ENCODE measurements around the gene UBE2Q1.
A peak's percentile ranks its signal among the peaks of the same experiment; 100 is the strongest.
"Not testable (repeated sequence)": the region's sequence is repeated elsewhere in the genome, so short reads cannot be mapped to it uniquely, and the experiment has no call there.

The UBE2Q1 gene

GRCh38 chr1:154557248-154557938 is 1.1 kb downstream of the UBE2Q1 start:
- intact Hi-C loops (cut with DNase I) = loop anchor here (5.0 kb wide), 5 partner anchors 50 to 380 kb away; partner anchors contain the start of genes ADAR, KCNN3, PMVK and UBAP2L
- no peak for DNase-seq

DNA sequence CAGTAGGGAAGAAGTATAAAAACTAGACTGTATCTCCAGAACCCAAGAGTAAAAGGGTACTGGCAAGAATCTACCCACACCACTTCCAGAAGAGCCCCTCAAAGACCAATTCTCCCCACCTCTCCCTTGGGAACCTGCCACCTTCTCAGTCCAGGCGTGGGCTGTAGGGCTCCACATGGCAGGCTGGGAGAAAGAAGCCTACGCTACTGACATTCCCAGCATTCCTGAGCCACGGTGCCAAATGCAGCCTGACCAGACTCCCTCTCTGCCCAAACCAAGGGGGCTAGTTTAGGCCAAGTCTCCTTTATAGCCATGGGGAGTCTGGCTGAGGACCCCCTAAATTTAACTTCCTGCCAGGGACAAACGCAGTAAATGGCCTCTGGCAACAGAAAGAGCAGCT is 2.0 kb downstream of the UBE2Q1 start:
- no peak for DNase-seq
- intact Hi-C loops (cut with DNase I) = loop anchor here (5.0 kb wide), 5 partner anchors 51 to 381 kb away; partner anchors contain the start of genes ADAR, KCNN3, PMVK and UBAP2L

DNA sequence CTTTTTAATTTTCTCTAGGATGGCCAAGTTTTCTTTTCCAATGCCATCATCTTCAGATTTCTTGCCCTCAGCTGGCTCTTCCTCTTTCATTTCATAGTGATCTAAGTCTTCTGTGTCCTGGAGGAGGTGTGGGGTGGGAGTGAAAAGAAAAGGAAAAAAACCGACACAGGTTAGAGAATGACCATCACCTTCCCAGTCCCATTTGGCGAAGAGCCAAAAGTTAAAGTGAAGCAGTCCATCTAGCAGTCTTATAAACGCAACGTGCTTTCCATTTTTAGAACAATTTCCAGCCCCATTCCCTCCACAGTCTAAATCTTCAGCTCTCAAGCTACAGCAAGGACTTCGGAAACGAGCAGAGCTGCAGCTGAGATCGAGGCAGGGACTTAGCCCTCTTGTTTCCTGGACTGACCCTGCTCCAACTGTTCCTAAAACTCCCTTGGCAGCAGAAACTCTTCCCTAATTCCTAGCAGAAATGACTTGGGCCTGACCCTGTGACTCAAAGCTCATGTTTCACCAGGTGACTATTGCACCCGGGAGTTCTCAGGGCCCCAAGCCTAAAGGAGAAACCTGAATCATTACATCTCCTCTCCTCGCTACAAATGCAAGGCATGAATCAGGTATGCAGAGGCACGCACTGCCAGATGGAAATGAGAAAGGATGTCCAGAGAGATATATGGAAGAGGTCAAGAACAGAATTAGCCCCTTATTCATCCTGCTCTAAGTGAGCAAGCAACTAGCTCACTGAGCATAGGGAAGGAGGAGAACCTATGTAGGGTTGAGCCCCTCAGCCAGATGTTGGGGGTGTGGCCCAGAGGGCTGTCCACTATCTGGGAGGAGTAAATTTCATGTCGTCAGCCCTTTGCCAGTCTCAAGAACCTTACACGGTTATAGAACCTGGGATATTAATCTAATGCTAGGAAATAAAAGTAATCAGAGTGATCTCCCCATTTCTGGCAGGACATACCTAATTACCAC is 5.1 kb downstream of the UBE2Q1 start:
- intact Hi-C loops (cut with DNase I) = no loop called here
- no peak for DNase-seq

DNA sequence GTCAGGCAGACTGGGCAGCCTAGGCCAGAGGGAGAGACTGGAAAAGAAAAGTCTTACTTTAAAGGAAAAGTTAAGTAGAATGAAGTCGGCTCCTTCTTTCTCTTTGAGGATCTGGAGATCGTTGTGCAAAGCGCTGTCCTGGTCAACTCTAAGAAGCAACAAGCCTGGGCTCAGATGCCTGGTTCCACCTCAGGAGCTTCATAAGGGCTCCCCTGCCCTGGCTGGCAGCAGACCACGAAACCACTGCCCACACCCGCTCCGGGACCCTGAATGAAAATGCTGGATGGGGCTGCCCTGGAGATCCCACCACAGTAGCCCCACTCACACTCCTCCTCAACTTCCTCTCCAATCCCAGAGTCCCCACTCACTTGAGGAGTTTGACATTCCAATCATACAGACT is 6.4 kb downstream of the UBE2Q1 start:
- intact Hi-C loops (cut with DNase I) = no loop called here
- DNase-seq = no peak

DNA sequence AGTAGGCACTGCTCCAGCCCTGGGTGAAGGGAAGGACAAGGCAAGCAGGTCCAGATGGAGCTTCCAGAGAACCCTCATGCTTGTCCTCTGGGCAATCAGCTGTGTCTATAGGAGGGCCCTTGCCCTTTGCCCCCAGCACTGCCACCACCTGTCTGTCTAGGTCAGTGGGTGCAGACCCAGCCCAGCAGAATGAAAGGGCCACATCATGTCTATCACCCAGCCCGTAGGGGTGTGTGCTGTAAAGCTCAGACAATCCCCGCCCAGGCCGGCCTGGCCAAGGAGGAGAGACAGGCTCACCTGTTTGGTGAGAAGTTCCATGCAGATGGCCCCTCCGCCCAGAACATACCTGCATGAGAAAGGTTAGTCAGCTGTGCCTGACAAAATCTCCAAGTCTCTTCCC is 7.0 kb downstream of the UBE2Q1 start:
- intact Hi-C loops (cut with DNase I) = no loop called here
- DNase-seq = no peak

GRCh38 chr1:154550657-154551056 is 7.8 kb downstream of the UBE2Q1 start:
- intact Hi-C loops (cut with DNase I) = no loop called here
- DNase-seq = no peak

GRCh38 chr1:154550070-154550469 is 8.4 kb downstream of the UBE2Q1 start:
- intact Hi-C loops (cut with DNase I) = no loop called here
- DNase-seq = no peak

DNA sequence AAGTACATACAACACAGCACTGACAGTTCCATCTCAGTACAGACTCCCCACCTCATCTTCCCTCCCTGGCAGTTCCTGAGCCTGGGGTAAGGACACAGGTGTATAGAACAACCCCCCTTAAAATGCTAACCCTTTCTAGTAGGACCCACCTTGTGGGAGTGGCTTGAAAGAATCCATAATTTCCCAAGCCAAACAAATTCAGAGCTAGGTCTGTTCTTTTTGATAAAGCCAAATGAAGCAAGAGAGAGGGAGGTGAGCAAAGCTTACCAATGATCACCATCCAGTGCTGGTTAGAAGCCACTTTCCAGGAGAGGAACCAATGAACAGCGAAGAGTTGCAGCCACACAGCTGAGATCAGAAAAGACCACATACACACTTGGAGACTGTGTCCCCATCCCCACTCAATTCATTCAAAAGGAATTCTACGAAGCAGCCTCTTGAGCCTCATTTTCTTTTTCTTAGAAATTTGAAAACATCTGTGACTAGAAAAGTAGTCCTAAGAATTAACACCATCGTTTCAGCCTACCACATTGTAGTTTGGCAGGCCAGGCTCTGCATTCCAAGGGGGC is 9.2 kb downstream of the UBE2Q1 start:
- DNase-seq = no peak
- intact Hi-C loops (cut with DNase I) = loop anchor here (5.0 kb wide), 1 partner anchor 67 kb away; no protein-coding TSS in a partner anchor

DNA sequence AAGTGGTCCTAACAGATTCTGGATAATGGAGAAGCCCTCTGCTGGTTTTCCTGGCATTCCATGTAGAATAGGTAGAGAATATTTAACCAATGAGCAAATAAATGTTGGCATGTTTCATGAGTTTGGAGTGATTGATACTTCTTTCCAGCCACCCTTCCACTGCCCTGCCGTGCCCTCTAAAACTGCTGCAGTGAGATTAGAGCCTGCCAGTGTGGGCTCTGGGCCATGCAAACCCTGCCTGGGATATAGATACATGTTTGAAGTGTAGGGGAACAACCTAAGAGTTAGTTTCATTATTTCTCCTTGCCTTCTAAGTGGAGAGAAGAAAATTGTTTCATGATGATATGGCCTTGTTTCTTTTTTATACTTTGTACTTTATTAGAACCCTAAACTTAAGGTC is 10.4 kb downstream of the UBE2Q1 start:
- no peak for DNase-seq
- intact Hi-C loops (cut with DNase I) = loop anchor here (5.0 kb wide), 1 partner anchor 66 kb away; no protein-coding TSS in a partner anchor

DNA sequence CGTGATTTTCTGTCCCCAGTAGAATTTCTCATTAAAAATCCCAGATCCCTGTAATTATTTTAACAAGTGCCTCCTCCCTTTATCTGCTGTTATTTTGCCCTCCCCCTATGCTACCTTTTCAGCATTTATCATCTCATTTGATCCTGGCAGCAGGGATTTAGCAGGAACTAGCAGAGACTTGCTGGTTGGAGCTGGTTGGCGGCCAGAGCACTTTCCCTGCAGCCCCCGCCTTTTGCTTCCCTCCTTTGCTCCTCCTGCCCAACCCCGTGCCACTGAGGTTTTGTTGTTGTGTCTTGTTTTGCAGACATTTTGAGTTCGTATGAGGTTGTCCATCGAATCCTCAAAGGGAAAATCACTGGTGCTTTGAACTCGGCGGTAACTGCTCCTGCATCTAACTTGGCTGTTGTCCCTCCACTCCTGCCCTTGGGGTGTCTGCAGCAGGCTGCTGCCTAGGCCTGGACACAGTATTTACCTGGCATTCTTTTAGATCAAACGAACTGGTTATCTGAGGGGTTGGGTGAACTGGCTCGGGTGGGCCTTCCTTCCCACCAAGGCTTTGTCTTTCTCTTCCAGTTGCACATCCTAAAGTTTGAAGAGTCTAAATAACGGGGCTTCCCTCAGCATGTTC is 11.2 kb downstream of the UBE2Q1 start:
- DNase-seq = no peak
- intact Hi-C loops (cut with DNase I) = loop anchor here (5.0 kb wide), 1 partner anchor 65 kb away; no protein-coding TSS in a partner anchor

DNA sequence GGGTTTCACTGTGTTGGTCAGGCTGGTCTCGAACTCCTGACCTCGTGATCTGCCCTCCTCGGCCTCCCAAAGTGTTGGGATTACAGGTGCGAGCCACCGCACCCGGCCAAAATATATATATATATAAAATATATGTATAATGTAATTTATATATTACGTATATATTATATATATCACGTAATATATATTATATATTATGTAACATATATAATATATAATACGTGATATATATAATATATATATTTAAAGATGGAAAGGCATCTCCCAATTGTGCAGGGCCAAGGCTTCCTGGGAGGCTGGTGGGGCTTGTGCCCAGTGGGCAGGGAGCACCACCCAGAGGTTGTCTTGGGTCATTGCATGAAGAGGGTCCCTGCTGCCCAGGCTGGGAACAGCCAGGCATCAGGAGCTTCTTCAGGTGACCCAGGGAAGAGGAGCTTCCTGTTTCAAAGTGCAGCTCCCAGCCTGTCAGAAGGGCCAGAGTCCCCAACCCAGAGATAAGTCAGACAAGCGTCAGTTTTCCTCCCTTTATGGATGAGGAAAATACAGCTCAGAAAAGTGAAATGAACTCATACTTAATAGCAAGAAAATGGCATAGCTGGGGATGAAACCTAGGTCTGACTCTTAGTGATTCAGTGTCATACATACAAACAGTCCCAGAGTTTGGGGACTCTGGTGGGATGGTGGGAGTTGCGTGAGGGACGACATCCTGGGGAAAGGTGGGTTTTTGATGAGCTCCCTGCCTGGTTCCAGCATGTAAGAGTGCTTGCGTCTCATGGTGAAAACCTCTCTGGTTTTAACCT is 12.0 kb downstream of the UBE2Q1 start:
- intact Hi-C loops (cut with DNase I) = loop anchor here (5.0 kb wide), 1 partner anchor 64 kb away; no protein-coding TSS in a partner anchor

GRCh38 chr1:154541231-154541630 is 17.2 kb downstream of the UBE2Q1 start:
- intact Hi-C loops (cut with DNase I) = no loop called here
- no peak for DNase-seq

More for the DNA sequence above, 12.0 kb downstream of the UBE2Q1 start:
- peak; percentile 29 to 82 (median 62) for DNase-seq

- intact Hi-C loops (cut with DNase I) = no loop called here
- no peak for DNase-seq
Measured at GRCh38 chr1:154539486-154540483, 18.7 kb downstream of the UBE2Q1 start.

DNA sequence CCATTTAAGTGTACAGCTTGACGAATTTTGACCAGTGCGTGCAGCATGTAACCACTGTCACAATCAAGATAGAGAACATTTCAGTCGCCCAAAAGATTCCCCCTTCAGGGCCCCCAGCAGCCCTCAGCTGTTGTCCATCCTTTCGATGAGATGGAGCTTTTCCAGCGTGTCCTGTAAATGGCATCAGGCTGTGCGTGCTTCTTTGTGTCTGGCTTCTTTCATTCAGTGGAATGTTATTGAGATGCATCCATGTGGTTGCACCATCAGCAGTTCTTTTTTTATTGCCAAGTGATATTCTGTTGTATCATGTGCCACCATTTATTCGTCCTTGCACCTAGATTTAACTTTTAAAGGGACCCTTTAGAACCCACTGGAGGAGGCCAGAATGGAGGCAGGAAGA is 21.9 kb downstream of the UBE2Q1 start:
- intact Hi-C loops (cut with DNase I) = no loop called here

DNA sequence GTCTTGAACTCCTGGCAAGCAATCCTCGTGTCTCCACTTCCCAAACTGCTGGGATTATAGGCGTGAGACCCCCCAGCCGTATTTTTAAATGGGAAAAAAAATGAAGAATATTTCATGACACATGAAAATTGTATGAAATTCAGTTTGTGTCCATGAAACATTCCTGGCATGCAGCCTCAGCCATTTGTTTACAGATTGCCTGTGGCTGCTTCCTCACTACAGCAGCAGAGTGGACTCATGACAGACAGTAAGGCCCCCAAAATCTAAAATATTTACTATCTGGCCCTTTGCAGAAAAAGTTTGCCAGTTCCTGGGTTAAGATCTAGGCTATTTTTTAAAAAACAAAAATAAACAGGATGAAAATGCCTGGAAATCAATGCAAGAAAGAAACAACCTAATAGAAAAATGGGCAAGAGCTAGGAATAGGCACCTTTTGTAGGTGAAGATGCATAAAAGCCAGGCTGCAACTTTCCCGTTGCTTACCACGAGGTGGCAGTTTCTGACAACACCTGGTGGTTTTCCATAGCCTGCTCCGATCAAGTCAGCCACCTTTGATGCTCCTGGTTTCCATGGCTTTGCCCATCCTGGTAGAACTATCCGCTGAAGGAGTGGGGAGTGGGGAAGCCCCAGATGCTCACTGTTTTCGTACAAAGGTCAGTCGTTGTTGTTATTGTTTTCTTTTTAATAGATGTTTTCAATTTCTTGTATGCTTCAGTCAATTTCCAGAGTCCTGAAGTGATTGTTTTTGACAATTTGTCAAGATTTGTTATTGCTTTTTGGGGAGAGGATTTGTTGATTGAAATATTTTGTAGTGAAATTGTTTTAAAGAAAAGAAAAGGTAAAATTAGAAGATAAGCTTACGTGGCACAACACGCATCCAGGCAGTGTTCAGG is 24.3 kb downstream of the UBE2Q1 start:
- intact Hi-C loops (cut with DNase I) = no loop called here
- peak in 2 of 42 donors; percentile 24 to 47 for DNase-seq

More for the DNA sequence above, 21.9 kb downstream of the UBE2Q1 start:
- no peak for DNase-seq

DNA sequence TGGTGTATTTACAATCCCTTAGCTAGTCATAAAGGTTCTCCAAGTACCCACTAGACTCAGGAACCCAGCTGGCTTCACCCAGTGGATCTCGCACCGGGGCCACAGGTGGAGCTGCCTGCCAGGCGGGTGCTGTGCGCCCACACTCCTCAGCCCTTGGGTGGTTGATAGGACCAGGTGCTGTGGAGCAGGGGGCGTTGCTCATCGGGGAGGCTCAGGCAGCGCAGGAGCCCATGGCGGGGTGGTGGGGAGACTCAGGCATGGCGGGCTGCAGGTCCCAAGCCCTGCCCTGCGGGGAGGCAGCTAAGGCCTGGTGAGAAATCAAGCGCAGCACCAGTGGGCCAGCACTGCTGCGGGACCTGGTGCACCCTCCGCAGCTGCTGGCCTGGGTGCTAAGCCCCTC is 26.5 kb downstream of the UBE2Q1 start:
- intact Hi-C loops (cut with DNase I); DNase-seq: not testable (repeated sequence)
